Astrocyte (in vitro differentiated cells and primary cell): Measurements from ENCODE around the gene TMEM14B.

Experiments used
- CTCF ChIP-seq: IDR thresholded peaks from 2 replicates; pipeline ENCODE4 v1.5.1; 2011; ENCODE audit warnings: low read depth, mild to moderate bottlenecking, inconsistent platforms, low read length, moderate library complexity; ENCODE audit not compliant: insufficient read depth
- EZH2 ChIP-seq: IDR thresholded peaks from 2 replicates; pipeline ENCODE4 v1.6.1; 2012; ENCODE audit warnings: mild to moderate bottlenecking, low read length, inconsistent platforms; ENCODE audit not compliant: insufficient read depth

GRCh38 chr6:10730254-10730653 is 17.4 kb upstream of the TMEM14B start:
- TF ChIP-seq CTCF (no peak), EZH2 (no peak)
